Measurements from ENCODE around the gene PBX4. TPM values are rescaled to one million over a fixed set of nuclear protein-coding genes. Genes with fewer than 3 reads are reported as not detected.
A peak's percentile ranks its signal among the peaks of the same experiment; 100 is the strongest.

The PBX4 gene
- total RNA-seq, 2 experiments from 2014 or later: 5.0 to 6.7 TPM

DNA sequence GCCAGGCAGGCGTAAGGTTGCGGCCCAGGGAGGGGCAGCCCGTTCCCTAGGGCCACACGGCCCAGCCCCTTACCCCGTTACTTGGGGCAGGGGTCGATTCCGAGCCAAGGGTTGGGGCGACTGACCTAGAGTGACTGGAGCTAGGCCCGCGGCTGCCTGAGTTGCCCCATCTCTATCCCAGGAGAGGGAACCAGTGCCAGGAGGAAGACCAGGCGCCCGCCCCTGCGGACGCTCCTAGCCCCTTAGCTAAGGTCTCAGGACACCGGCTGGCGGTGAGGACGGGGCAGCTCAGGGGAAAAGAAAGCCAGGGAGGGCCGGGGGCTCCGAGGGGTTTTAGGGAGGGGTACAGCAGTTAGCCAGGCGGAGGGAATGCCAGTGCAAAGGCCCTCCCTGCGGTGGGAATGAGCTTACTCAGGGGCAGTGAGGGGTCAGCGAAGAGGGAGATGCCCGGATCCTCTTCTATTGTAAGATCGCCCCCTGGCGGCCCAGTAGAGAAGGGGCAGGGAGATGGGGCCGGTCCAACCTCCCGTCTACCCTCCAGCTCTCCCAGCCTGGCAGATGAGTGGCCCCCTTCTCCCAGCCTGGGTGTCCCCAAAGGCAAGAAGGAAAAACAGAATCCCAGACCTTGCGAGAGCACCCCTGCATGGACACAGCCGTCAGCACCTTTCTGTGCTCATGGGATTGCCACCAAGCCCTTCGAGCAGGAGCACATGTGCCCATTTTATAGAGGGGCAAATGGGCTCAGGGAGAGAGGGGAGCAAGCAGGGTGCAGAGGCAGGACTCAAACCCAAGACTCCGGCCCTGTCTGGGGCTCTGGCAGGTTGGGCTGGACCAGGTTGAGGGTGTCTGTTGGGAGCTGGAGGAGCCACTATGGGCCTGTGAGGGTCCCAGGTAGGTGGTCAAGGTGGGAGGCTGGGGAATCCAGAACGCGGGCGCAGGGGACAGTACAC, 64.1 kb downstream of the PBX4 start:
- H3K4me2 ChIP-seq (ENCODE audit: low read length): no peak overlapping the region
- ChIA-PET CTCF (ENCODE audit: unreplicated experiment) (interaction anchor here (1.0 kb wide), 1 partner anchor 28 kb away, joined by 3 read pairs; no protein-coding TSS in a partner anchor), POLR2A (interaction anchor here (0.6 kb wide), 1 partner anchor 162 kb away, joined by 4 read pairs; no protein-coding TSS in a partner anchor)
- BruUV-seq (replicated peaks): no TSS peak
- no peaks in the 10 kb centered on the region for H4K20me1 ChIP-seq (ENCODE audit: insufficient read depth, low read length)
- DNase-seq (ENCODE audit: low spot score): peak; percentile 60
- no peak overlapping the region for H2AFZ ChIP-seq (ENCODE audit: low read length)
- no peaks in the 10 kb centered on the region for H3K36me3 ChIP-seq (ENCODE audit: insufficient read depth, low read length)
- intact Hi-C loops (cut with micrococcal nuclease; ENCODE audit: unreplicated experiment): no loop called here
- H3K4me1 ChIP-seq (ENCODE audit: insufficient read depth, low read length, poor library complexity, severe bottlenecking): no peaks in the 10 kb centered on the region
- H3K9me2 ChIP-seq (ENCODE audit: insufficient read depth, low read length): no peaks in the 10 kb centered on the region
- no peaks in the 10 kb centered on the region for H3K9me3 ChIP-seq (ENCODE audit: low read length)
- H3K79me2 ChIP-seq (ENCODE audit: insufficient read depth, low read depth, low read length): no peaks in the 10 kb centered on the region
- no peak for TF ChIP-seq EZH2phosphoT487 (IDR thresholded peaks at IDR 0.05; ENCODE audit: borderline replicate concordance, low read depth, low read length)
- TF ChIP-seq, protein P1, sequence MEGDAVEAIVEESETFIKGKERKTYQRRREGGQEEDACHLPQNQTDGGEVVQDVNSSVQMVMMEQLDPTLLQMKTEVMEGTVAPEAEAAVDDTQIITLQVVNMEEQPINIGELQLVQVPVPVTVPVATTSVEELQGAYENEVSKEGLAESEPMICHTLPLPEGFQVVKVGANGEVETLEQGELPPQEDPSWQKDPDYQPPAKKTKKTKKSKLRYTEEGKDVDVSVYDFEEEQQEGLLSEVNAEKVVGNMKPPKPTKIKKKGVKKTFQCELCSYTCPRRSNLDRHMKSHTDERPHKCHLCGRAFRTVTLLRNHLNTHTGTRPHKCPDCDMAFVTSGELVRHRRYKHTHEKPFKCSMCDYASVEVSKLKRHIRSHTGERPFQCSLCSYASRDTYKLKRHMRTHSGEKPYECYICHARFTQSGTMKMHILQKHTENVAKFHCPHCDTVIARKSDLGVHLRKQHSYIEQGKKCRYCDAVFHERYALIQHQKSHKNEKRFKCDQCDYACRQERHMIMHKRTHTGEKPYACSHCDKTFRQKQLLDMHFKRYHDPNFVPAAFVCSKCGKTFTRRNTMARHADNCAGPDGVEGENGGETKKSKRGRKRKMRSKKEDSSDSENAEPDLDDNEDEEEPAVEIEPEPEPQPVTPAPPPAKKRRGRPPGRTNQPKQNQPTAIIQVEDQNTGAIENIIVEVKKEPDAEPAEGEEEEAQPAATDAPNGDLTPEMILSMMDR (conservative IDR thresholded peaks at IDR 0.05; ENCODE audit: low read length): peak; percentile 88
- no peak overlapping the region for H3K4me3 ChIP-seq (ENCODE audit: low read depth, low read length, poor library complexity, severe bottlenecking)
- H3K27ac ChIP-seq (ENCODE audit: low read depth, low read length, poor library complexity, severe bottlenecking): no peak overlapping the region

DNA sequence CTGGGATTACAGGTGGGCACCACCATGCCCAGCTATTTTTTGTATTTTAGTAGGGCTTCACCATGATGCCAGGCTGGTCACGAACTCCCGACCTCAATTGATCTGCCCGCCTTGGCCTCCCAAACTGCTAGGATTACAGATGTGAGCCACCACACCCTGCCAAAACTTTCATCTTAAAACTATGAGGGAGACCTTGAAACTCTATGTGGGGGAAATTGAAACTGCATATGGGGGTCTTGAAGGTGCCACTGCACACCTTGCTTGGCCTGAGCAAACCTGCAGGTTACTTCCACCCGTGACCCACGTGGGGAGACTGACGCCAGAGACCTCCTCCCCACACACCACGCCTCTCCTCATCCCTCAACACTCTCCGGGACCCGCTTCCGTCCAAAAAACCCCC, 64.8 kb downstream of the PBX4 start:
- Histone ChIP-seq H4K20me1 (ENCODE audit: insufficient read depth, low read length) (no peaks in the 10 kb centered on the region), H3K27ac (ENCODE audit: low read depth, low read length, poor library complexity, severe bottlenecking) (no peak overlapping the region), H3K9me3 (ENCODE audit: low read length) (no peaks in the 10 kb centered on the region), H3K9me2 (ENCODE audit: insufficient read depth, low read length) (no peaks in the 10 kb centered on the region), H3K79me2 (ENCODE audit: insufficient read depth, low read depth, low read length) (no peaks in the 10 kb centered on the region), H3K36me3 (ENCODE audit: insufficient read depth, low read length) (no peaks in the 10 kb centered on the region), H3K4me1 (ENCODE audit: insufficient read depth, low read length, poor library complexity, severe bottlenecking) (no peaks in the 10 kb centered on the region), H3K4me2 (ENCODE audit: low read length) (no peak overlapping the region), H3K4me3 (ENCODE audit: low read depth, low read length, poor library complexity, severe bottlenecking) (no peak overlapping the region), H2AFZ (ENCODE audit: low read length) (no peak overlapping the region)
- POLR2A ChIA-PET: interaction anchor here (0.6 kb wide), 1 partner anchor 161 kb away, joined by 4 read pairs; no protein-coding TSS in a partner anchor
- BruUV-seq (replicated peaks): no TSS peak
- intact Hi-C loops (cut with micrococcal nuclease; ENCODE audit: unreplicated experiment): no loop called here
- DNase-seq (ENCODE audit: low spot score): no peak
- CTCF ChIA-PET (ENCODE audit: unreplicated experiment): interaction anchor here (1.0 kb wide), 1 partner anchor 29 kb away, joined by 3 read pairs; no protein-coding TSS in a partner anchor
- no peak for TF ChIP-seq EZH2phosphoT487 (IDR thresholded peaks at IDR 0.05; ENCODE audit: borderline replicate concordance, low read depth, low read length)
- TF ChIP-seq, protein P1 (conservative IDR thresholded peaks at IDR 0.05; ENCODE audit: low read length): no peak
